NOMO-1 treated with DMSO at 0.1 percent for 48 hours (cell line): ENCODE measurements around the gene AK5.

ENCODE experiments used
- DNase-seq: peaks from one replicate; lab custom pipeline; 2025; ENCODE audit not compliant: unreplicated experiment; lab: John Stamatoyannopoulos, UW

AK5 gene

DNA sequence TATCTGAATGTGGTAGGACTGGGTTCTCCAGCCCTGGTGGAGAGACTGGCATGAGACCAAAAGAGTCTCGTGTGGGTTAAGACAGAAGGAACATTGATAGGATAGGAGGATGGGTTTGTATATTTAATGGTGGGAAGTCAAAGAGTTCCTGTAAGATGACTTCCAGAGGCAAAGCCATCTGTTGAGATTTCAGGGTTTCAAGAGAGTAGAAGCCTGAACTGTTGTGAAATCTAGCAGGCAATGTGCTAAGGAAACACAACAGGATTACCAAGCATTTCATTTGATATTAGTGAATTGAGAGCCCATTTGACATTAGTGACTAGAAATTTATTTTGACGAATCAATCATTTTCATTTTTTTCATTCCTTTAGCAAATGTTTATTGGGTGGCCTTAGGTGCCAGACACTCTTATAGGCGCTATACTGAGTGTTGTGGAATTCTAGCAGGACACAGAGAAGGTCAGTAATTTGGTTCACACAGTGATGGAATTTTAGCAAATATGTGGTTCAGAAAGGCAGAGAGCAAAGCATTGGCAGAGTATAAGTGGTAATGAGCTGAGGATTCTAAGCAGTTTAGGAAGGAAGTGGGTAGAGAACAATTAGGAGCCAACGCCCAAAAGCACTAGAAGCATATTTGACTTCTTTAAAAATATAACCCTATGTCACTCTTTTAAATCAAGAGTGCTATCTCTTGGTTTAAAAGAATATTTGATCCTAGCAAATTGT, 149.3 kb downstream of the AK5 start:
- peak; percentile 94 for DNase-seq

DNA sequence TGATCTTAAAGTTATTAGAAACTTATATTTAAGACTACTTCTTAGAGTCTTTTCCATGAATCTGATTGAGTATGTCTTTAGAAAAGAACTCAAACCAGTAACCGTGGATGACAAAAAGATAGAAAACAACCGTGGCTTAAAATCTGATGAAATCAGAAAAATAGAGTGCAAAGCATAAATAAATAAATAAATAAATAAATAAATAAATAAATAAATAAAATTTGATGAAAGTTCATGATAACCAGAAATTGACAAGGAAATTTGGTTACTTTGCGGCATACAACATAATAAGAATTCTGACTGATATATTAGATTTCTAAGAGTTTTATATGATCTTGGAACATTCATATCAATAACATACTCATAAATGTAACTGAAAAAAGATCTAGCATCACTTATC, 152.1 kb downstream of the AK5 start:
- DNase-seq = no peak

DNA sequence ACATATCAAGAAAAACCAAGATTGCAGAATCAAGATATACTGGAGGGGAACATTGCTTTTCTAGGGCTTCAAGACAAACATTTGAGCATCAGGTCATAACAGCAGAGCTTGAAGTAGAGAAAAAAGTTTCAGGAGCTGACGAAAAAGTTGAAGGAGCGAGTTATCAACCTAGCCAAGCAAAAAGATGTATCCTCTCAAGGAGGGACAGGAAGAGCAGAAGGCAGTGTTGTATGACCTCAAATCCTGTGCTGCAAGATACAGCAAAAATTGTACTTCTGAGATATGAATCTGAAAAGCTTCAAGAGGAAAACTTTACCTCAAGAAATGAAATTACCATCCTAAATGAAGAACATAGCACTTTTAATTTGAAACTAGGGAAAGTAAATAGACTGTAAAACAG, 153.1 kb downstream of the AK5 start:
- no peak for DNase-seq

DNA sequence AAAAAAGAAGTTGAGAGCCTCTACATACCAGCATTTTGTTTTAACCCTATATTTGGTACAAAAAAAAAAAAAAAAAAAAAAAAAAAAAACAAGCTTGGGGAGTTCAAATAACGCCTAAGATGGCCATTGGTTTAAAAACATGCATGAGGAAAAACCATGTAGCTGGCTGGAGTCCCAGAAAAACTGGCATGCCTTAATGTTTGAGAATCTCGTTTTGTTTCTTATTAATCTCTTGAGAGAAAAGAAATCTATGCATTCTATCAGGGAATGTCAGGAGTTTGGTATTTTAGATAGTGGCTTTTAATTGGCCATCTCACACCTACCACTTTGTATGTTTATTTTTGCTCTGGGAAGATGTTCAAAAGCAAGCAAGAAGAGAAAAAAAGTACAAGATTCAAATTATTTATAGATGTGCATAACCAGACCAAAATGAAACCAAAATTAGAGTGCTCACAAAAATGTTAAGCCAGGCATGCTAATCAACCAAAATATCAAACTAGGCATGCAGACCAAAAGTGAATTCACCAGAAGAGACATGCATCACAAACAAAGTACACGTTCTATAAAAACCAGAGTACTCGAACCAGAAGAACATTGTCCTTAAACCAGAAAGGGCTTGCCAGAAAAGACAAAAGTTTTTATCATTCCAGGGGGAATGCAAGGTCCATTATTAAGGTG, 156.6 kb downstream of the AK5 start:
- DNase-seq = no peak

DNA sequence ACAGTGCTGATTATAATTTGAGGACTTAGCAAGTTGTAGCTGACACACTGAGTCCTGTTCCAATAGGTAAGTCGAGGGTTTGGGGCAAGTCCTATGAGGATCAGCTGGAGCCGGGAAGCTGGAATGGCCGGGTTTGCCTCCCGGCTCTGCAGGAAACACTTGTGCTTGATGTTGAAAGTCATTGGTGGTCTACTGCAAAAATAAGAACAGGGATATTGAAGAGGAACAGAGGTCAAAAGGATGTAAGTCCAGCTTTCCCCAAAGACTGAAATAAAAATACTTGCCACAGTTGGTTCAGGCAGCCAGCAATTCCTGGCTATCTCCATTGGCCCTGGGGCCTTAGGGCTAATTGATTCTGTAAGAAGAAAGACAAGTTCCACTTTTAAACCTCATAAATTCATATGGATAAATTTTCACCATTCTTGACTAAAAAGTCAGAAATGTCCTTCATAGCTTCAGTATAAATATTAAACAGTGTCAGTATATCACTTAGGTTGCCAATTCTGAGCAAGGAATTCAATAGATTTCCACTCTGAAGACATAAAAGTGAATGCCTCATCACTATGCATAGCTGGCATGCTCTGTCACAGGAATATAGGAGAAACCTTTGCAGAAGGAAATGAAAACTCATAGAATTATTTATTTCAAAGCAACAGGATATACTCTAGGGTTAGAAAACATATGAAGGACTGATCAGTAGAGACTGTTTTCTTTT, 165.2 kb downstream of the AK5 start:
- no peak for DNase-seq

DNA sequence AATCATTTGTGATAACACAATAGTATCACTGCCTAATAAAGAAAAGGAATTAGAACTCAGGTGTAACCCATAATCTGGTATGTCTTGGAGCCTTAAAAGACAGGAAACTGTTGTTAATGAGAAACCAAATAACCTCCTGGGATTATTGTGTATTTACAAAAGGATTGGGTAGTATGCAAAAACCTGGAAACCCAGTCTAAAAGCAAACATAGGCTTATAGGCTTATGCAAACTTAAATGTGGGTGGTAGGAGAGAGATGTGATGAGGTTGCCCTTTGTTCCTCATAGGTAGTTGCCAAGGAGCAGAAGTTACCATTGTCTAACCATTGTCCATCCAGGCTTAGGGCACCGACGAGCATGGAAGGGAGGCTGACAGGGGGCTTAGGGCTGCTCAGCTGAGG, 165.8 kb downstream of the AK5 start:
- DNase-seq = no peak

DNA sequence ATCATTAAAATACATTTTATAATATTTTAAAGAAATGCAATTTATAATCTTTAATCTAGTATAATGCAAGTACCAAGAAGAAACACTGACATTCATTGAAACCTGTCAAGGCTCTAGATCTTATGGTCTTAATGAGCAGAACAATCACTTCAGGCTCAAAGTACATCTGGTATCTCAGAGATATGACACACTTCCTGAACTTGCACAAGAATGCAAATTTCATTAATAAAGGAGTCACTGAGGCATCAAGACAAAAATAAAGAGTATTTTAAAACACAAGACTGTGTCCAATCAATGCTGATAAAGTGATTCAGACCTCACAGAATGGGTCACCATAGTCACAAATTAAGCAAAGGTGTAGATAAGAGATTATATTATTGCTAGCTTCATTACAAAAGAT, 178.1 kb downstream of the AK5 start:
- no peak for DNase-seq

DNA sequence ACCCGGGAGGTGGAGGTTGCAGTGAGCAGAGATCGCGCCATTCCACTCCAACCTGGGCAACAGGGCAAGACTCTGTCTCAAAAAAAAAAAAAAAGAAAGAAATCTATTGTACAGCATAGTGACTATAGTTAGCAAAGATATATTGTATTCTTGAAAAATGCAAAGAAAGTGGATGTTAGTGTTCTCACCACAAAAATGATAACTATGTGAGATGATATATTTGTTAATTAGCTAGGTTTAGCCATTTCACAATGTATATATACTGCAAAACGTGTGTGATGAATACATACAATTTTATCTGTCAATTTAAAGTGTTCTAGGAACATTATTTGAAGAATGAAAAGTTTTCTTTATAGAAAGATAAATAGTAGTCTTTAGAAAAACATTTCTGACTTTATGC, 179.9 kb downstream of the AK5 start:
- no peak for DNase-seq

DNA sequence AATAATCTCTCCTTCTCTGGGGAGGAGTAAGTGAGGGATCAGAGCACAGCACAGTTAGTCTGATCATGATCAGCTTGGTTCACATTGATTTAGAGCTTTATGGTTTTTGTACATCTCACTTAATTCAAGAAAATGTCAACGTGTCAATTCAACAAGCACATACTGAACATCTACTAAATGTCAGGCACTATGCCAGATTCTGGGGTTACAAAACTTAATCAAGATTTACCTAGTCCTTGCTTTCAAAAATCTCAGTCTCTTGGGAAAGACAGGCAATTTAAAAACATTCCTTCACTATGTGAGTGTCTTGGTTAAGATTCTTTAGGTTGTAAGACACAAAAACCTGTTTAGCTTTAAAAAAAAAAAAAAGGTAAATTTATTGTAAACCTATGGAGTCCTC, 181.4 kb downstream of the AK5 start:
- DNase-seq = no peak

DNA sequence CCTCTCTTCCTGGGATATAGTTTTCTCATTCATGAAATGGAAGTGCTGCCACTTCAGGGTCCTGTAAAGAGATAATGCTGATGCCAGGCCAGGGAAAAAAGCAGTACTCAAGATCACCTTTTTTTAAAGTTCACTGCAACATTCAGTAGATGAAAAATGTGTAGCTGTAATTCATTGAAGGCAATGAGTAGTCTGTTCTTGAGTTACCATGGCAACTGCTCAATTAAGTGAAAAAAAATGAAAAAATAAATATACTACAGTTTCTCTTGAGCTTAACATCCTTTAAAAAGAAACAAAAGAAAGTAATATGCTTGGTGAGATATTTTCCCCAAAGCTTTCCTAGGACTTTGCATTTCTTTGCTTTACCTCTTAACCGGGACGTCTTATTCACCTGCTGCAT, 183.3 kb downstream of the AK5 start:
- no peak for DNase-seq

DNA sequence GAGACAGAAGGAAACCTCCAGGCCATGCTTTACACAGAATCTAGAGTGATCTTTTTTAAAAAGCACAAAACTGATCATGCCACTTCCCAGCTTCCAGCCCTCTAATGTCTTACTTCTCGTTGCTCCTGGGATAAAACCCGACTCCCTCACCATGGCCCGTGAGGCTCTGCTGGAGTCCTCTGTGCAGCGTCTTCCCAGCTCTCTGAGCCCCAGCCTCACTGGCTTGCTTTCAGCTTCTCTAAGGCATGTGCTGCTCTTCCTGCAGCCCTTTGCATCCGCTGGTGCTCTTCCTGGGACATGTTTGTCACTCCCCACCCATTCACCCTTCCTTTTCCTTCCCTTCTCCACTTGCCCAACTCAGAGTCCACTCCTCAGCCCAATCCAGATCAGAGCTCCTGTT, 184.1 kb downstream of the AK5 start:
- DNase-seq = no peak

DNA sequence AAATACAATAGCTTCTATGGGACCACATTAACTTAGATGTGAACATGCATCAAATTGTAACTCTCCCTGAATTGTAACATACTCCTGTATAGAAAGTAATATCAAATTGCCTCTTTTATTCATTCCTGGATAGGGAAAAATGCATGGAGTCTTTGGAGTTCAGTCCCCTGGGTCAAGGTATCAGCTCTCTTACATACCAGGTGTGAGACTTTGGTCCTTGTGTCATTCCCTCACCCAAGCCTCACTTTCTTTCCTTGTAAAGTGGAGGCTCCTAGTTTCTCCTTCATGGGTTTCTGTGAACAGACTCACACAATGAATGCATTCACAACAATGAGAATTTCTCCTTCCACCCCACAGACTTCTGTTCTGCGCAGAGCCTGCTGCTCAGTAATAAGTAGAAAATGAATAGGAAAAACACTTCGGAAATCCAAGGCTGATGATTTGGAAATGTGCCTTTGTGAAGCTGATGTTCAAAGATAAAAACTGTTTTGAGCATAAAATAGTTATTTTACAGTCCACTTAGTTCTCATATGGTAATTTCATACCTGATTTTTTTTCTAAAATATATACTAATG, 185.3 kb downstream of the AK5 start:
- DNase-seq = no peak

DNA sequence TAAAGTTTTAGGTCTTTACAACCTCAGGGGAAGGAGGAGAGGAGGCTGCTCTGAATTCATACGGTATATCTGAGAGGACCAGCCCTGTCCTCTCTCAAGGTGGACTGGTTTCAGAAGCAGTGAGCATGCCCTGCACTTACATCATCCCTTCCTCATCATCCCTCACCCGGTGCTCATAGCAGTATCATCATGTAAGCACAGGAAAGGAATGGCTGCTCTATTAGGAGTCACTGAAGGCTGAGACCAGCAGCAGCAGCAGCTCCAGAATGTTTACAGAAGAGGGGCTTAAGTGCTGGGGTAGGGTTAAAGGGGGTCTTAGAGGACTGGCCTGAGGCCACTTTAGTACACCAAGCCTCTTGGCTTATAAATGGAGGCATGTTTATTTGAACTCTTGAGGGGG, 185.9 kb downstream of the AK5 start:
- no peak for DNase-seq

DNA sequence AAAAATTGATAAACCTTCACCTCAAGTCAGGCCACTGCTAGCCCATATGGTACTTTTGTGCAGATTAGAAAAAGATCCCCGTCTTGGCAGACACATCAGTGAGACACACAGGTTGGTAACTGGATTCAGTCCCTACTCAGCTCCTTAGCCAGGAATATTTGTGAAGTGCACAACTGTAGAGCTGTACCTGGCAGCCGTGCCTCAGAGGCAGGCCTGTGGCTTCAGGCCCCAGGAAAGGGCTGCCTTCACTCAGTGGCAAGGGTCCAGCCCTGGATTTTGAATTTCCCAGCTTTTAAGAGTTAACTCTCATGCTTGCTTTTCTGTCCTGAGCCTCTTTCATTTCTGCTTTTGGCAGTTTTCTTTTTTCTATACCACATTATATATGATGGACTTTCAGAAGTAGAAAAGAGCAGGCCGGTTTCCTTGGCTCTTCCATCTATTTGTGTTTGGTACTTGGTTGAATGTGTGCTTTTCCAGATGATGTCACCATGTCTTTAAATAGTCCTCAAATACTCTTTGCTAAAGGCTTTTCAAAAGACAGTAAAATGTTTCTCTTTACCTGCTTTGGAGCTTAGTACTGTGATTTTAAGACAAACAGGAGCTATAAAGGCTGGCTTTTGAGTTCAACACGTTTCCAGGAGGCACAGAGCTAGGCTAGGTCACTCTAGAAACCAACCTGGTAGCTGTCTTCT, 186.6 kb downstream of the AK5 start:
- DNase-seq = no peak

DNA sequence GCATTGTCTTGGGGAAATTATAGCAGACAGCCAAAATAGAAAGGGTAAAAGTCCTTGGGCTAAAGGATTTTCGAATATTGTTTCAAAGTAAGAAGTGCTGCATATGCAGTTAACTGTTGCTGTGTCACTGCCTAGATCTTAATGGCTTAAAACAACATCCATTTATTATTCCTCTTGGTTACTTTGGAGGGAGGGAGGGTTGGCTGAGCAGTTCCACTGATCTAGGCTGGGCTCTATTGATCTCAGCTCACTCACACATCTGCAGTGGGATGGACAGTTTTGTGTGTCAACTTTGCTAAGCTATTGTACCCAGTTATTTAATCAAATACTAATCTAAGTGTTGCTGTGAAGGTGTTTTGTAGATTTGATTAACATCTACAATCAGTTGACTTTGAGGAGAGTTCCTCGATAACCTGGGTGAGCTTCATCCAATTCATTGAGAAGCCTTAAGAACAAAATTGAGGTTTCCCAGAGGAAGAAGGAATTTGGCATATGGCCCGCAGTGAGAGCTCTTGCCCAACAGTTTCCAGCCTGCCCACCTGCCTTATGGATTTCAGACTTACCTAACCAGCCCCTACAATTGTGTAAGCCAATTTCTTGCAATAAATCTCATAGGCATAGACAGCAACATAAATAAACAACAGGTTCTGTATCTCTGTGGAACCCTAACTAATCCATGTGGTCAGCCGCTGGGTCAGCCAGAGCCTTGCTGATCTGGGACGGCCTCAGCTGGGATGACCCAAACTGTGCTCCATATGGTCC, 187.3 kb downstream of the AK5 start:
- no peak for DNase-seq

DNA sequence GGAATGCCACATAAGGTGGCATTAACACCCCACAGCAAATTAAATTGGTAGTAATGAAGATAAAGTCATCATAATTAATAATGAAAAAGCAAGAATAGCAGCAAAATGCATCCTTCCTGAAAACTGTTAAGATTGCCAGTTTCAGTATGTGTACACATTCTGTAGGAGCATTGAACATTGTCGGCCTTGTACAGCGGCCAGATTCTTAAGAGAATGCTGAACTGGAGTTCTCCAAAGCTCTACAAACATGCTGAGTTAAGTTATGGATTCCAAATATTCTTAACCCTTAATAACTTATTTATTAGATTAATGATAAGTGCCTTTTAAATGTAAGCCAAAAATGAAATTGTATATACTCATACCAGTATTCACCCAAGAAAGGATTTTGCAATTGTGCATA, 189.9 kb downstream of the AK5 start:
- DNase-seq = no peak

DNA sequence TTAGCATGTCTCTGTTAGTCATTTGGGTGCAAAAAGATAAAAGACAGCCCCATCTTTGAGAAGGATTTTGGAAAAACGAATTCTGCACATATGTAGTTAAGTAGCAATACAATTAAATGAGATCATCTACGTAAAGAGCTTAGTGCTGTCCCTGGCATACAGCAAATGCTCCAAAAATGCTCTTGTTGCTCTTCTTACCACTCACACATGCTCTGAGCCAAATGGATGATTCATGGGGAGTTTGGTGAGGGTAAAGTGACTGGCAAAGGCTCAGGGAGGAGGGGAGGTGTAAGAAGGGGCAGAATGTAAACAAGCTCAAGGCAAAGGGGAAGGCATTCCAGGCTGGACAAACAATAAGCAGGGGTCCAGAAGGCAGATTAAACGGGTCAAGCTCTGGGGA, 191.9 kb downstream of the AK5 start:
- no peak for DNase-seq

DNA sequence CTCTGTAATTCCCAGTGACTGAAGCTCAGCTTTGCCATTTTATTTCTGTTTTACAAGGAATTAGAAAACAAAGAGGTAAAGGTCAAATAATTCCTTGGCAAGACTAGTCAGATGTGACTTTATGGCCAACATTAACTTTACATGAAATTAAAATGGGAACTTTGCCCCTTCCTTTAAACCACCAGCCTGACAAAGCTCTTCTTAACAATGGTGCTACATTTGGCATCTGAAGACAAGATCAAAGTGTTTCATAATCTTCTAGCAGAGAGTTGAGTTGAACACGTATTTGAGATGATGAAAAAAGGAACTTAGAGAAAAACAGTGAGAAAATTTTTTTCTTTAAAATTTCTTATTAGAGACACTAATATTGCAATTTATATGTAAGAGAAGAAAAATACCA, 193.8 kb downstream of the AK5 start:
- peak; percentile 76 for DNase-seq

DNA sequence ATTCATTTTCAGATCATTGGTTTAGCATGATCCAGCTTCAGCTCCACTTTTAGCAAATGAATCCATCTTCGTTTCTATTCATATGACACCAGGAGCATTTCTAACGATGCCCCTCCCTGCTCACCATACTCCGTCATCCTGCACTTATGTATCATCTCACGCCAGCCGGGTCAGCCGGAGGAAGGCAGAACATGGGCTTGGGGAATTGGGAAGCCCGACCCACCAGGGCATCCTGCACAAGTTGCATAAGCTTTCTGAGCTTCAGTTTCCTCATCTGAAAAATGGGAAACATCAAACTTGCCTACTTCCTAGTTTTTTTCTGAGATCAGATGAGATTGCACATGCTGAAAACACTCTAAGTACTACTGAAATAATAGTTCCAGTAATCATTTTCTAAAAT, 194.7 kb downstream of the AK5 start:
- peak; percentile 38 for DNase-seq

DNA sequence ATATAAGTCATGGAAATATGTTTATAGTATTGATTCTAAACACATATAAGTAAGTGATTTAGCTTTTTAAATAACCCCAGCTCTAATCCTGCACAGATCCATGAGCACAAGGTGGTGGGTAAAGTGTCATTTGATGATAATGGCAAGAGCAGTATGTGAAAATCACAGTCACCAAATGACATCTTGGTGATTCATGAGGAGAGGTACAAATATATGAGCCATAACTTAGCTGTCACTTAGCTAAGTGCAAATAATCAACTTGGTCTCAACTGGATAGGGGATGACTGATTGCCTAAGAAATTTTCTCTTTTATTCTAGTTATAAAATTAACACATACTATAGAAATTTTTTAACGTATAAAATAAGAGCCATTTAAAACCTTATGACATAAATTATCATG, 202.5 kb downstream of the AK5 start:
- no peak for DNase-seq

DNA sequence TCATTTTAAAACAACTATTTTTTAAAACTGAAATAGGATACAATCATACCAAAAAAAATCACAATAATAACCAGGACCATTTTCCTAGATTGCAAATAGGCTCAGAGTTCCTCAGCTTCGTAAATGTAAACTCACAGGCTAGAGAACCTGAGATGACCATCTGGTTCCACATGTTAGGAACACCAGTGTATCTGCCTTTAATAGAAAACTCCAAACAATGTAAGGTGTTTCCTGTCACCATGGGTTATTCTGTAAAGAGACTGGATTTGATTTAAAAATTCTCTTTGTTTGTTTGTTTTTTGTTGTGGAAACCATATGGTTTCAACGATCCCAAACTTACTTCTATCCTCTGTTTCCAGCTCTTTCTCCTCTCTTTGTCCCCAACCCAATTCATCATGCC, 203.1 kb downstream of the AK5 start:
- no peak for DNase-seq
